Head of caudate nucleus (tissue), 42 donors: ENCODE results near the gene FUT4.
"Not testable (repeated sequence)": the region's sequence is repeated elsewhere in the genome, so short reads cannot be mapped to it uniquely, and the experiment has no call there.

Experiments used
- DNase-seq, 42 donors: peaks; one replicate each; pipeline versions ENCODE4 v3.0.0 to v3.0.0-alpha.2; 2020 to 2021; ENCODE audit warnings: mixed read lengths in 7 of 42
- intact Hi-C: fragments of 100-400 bp; cut with DNase I; formaldehyde crosslinking; loops from one replicate; pipeline ENCODE4 v1.15.0; 2022

Gene FUT4

GRCh38 chr11:94558932-94559331 lies 15.2 kb downstream of the FUT4 start:
- intact Hi-C loops, result no loop called here
- no peak for DNase-seq

- DNase-seq, result no peak
- intact Hi-C loops, result no loop called here
These were observed 15.6 kb downstream of the FUT4 start for GRCh38 chr11:94559361-94559760.

- intact Hi-C loops, result no loop called here
- DNase-seq, result no peak
These were observed 17.1 kb downstream of the FUT4 start for GRCh38 chr11:94560834-94561233.

- DNase-seq, result peak in 3 of 42 donors; percentile 23 to 46 (median 43)
- intact Hi-C loops, result no loop called here
These were observed 19.6 kb downstream of the FUT4 start for GRCh38 chr11:94563176-94563847.

- intact Hi-C loops, result no loop called here
- DNase-seq, result no peak
These were observed 20.2 kb downstream of the FUT4 start for GRCh38 chr11:94563848-94564467.

- intact Hi-C loops, result no loop called here
- DNase-seq, result no peak
These were observed 23.5 kb downstream of the FUT4 start, which contains the start of gene PIWIL4 for GRCh38 chr11:94567181-94567670. TSS of gene PIWIL4 (plus strand) at chr11:94567368. CDS start at chr11:94567519, 151 bp downstream.

GRCh38 chr11:94568200-94568599 lies 24.5 kb downstream of the FUT4 start:
- intact Hi-C loops, result no loop called here
- no peak for DNase-seq

- intact Hi-C loops, result no loop called here
These were observed 25.0 kb downstream of the FUT4 start for GRCh38 chr11:94568717-94569116.

GRCh38 chr11:94572975-94573374 lies 29.3 kb downstream of the FUT4 start:
- DNase-seq, intact Hi-C loops: not testable (repeated sequence)

More at GRCh38 chr11:94568717-94569116, 25.0 kb downstream of the FUT4 start:
- DNase-seq, result no peak

- no peak for DNase-seq
- intact Hi-C loops, result no loop called here
These were observed 30.7 kb downstream of the FUT4 start for GRCh38 chr11:94574193-94574961.

GRCh38 chr11:94576306-94576705 lies 32.6 kb downstream of the FUT4 start:
- no peak for DNase-seq
- intact Hi-C loops, result no loop called here

GRCh38 chr11:94577841-94578240 lies 34.1 kb downstream of the FUT4 start:
- intact Hi-C loops, result no loop called here
- DNase-seq, result no peak

- no peak for DNase-seq
- intact Hi-C loops, result no loop called here
These were observed 38.2 kb downstream of the FUT4 start for GRCh38 chr11:94581926-94582325.

- intact Hi-C loops, result no loop called here
- no peak for DNase-seq
These were observed 39.6 kb downstream of the FUT4 start for GRCh38 chr11:94583213-94583865.

GRCh38 chr11:94583866-94584500 lies 40.3 kb downstream of the FUT4 start:
- DNase-seq, result no peak
- intact Hi-C loops, result no loop called here

GRCh38 chr11:94584978-94585377 lies 41.3 kb downstream of the FUT4 start:
- no peak for DNase-seq
- intact Hi-C loops, result no loop called here

- DNase-seq, result no peak
- intact Hi-C loops, result no loop called here
These were observed 41.7 kb downstream of the FUT4 start for GRCh38 chr11:94585399-94585798.

- intact Hi-C loops, result no loop called here
- peak in 12 of 42 donors; percentile 10 to 55 (median 36) for DNase-seq
These were observed 42.8 kb downstream of the FUT4 start for GRCh38 chr11:94586546-94586945.

- no peak for DNase-seq
- intact Hi-C loops, result no loop called here
These were observed 43.3 kb downstream of the FUT4 start for GRCh38 chr11:94586978-94587377.
